Breast epithelium (tissue), 4 donors: Measurements from ENCODE around the gene FRMPD2. TPM values are rescaled to one million over a fixed set of nuclear protein-coding genes. Genes with fewer than 3 reads are reported as not detected.

Experiments used
- DNase-seq, 2 donors: peaks; one replicate each; pipeline ENCODE4 v3.0.0-alpha.2; 2019; ENCODE audit warnings: low spot score in 2 of 2
- H3K27ac ChIP-seq, 2 donors: fragments of 200-600 bp; sonication (generic) in 1 of 2; one replicate each; pipeline ENCODE4 v1.5.1; 2016 to 2019; ENCODE audit warnings: mild to moderate bottlenecking in 1 of 2
- H3K27me3 ChIP-seq, 2 donors: fragments of 200-600 bp; sonication (generic) in 1 of 2; one replicate each; pipeline versions ENCODE4 v1.5.1 to v1.6.0; 2017 to 2019; ENCODE audit warnings: control low read depth in 1 of 2, mild to moderate bottlenecking in 1 of 2
- H3K36me3 ChIP-seq: fragments of 200-600 bp; one replicate; pipeline ENCODE4 v1.5.1; 2019
- H3K4me1 ChIP-seq, 2 donors: fragments of 200-600 bp; sonication (generic); one replicate each; pipeline ENCODE4 v1.5.1; 2016 to 2019; ENCODE audit warnings: control low read depth in 1 of 2
- H3K4me3 ChIP-seq, 3 donors: fragments of 200-600 bp; sonication (generic); 1 replicate in 2 of 3; 2 replicates in 1 of 3; pipeline ENCODE4 v1.5.1; 2016 to 2019; ENCODE audit warnings: mild to moderate bottlenecking in 3 of 3, moderate library complexity in 2 of 3
- H3K9me3 ChIP-seq, 2 donors: fragments of 200-600 bp; sonication (generic) in 1 of 2; one replicate each; pipeline ENCODE4 v1.5.1; 2016 to 2019; ENCODE audit warnings: control low read depth in 1 of 2
- CTCF ChIP-seq, 3 donors: fragments of 450-650 bp; IDR thresholded peaks; one replicate each; pipeline ENCODE4 v1.5.1; 2016 to 2017; ENCODE audit warnings: antibody characterized with exemption in 3 of 3, mild to moderate bottlenecking in 3 of 3, moderate library complexity in 3 of 3
- POLR2A ChIP-seq: fragments of 450-650 bp; IDR thresholded peaks from one replicate; pipeline ENCODE4 v1.6.1; 2016; ENCODE audit warnings: antibody characterized with exemption, mild to moderate bottlenecking, moderate library complexity
- POLR2AphosphoS5 ChIP-seq, 3 donors: sonication (generic); formaldehyde crosslinking; IDR thresholded peaks; one replicate each; pipeline ENCODE4 v1.6.1; 2017; ENCODE audit warnings: antibody characterized with exemption in 3 of 3
- intact Hi-C: fragments of 100-400 bp; cut with DNase I; formaldehyde crosslinking; loops from one replicate; pipeline ENCODE4 v1.15.1; 2023; ENCODE audit warnings: low total_unique reads
- total RNA-seq, 3 donors: library from RNA; depleted of rRNA; stranded (reverse); fragments of >200 nt; gene quantifications; one replicate each; pipeline ENCODE4 v1.1.0, GENCODE V29; 2016

Gene FRMPD2
- total RNA-seq, 3 donors from 2014 or later, result 1.9 to 4.6 TPM; not detected in 1

GRCh38 chr10:48199580-48200377 lies 74.7 kb downstream of the FRMPD2 start:
- no peaks in the 10 kb centered on the region for H3K4me1 ChIP-seq
- intact Hi-C loops, result no loop called here
- peak overlapping the region in 1 of 3 donors; percentile 2 for H3K4me3 ChIP-seq
- no peaks in the 10 kb centered on the region for H3K9me3 ChIP-seq
- DNase-seq, result no peak
- H3K27me3 ChIP-seq, result no peaks in the 10 kb centered on the region
- H3K36me3 ChIP-seq, result no peaks in the 10 kb centered on the region
- no peak for TF ChIP-seq CTCF (IDR thresholded peaks at IDR 0.05)
- TF ChIP-seq POLR2A, result no peak
- no peak for TF ChIP-seq POLR2AphosphoS5 (IDR thresholded peaks at IDR 0.05)
- no peak overlapping the region for H3K27ac ChIP-seq

GRCh38 chr10:48197236-48197899 lies 77.1 kb downstream of the FRMPD2 start:
- intact Hi-C loops, result no loop called here
- Histone ChIP-seq H3K27me3 (no peaks in the 10 kb centered on the region), H3K36me3 (no peaks in the 10 kb centered on the region), H3K27ac (no peak overlapping the region), H3K4me1 (no peaks in the 10 kb centered on the region), H3K4me3 (no peak overlapping the region), H3K9me3 (no peaks in the 10 kb centered on the region)
- TF ChIP-seq POLR2A (no peak), CTCF (IDR thresholded peaks at IDR 0.05) (no peak), POLR2AphosphoS5 (IDR thresholded peaks at IDR 0.05) (no peak)
- DNase-seq, result no peak

GRCh38 chr10:48195803-48196202 lies 78.7 kb downstream of the FRMPD2 start:
- no peaks in the 10 kb centered on the region for H3K36me3 ChIP-seq
- no peak overlapping the region for H3K27ac ChIP-seq
- no peaks in the 10 kb centered on the region for H3K4me1 ChIP-seq
- H3K4me3 ChIP-seq, result no peak overlapping the region
- no peak for DNase-seq
- TF ChIP-seq POLR2A (no peak), CTCF (IDR thresholded peaks at IDR 0.05) (no peak), POLR2AphosphoS5 (IDR thresholded peaks at IDR 0.05) (no peak)
- no peaks in the 10 kb centered on the region for H3K9me3 ChIP-seq
- intact Hi-C loops, result no loop called here
- H3K27me3 ChIP-seq, result no peaks in the 10 kb centered on the region

GRCh38 chr10:48194830-48195229 lies 79.7 kb downstream of the FRMPD2 start:
- no peak for TF ChIP-seq POLR2A
- TF ChIP-seq CTCF (IDR thresholded peaks at IDR 0.05), result no peak
- no peak for TF ChIP-seq POLR2AphosphoS5 (IDR thresholded peaks at IDR 0.05)
- no peak for DNase-seq
- intact Hi-C loops, result no loop called here
- Histone ChIP-seq H3K36me3 (no peaks in the 10 kb centered on the region), H3K4me1 (no peaks in the 10 kb centered on the region), H3K9me3 (no peaks in the 10 kb centered on the region), H3K4me3 (no peak overlapping the region), H3K27me3 (no peaks in the 10 kb centered on the region), H3K27ac (no peak overlapping the region)

GRCh38 chr10:48193556-48193955 lies 80.9 kb downstream of the FRMPD2 start:
- no peaks in the 10 kb centered on the region for H3K27me3 ChIP-seq
- no peaks in the 10 kb centered on the region for H3K9me3 ChIP-seq
- H3K36me3 ChIP-seq, result no peaks in the 10 kb centered on the region
- intact Hi-C loops, result no loop called here
- no peak for TF ChIP-seq POLR2A
- TF ChIP-seq CTCF (IDR thresholded peaks at IDR 0.05), result no peak
- no peak for TF ChIP-seq POLR2AphosphoS5 (IDR thresholded peaks at IDR 0.05)
- no peaks in the 10 kb centered on the region for H3K4me1 ChIP-seq
- no peak overlapping the region for H3K4me3 ChIP-seq
- DNase-seq, result no peak
- H3K27ac ChIP-seq, result no peak overlapping the region
